Endodermal cell (in vitro differentiated cells): Measurements from ENCODE around the gene IRX2. TPM values are rescaled to one million over a fixed set of nuclear protein-coding genes. Genes with fewer than 3 reads are reported as not detected.

ENCODE experiments used
- DNase-seq: peaks from one replicate; pipeline ENCODE4 v3.0.0-alpha.2; 2017
- H3K27ac ChIP-seq: 2 replicates; pipeline ENCODE4 v1.5.1; 2013; ENCODE audit warnings: mild to moderate bottlenecking, low read depth, low read length, moderate library complexity
- H3K27me3 ChIP-seq: 2 replicates; pipeline ENCODE4 v1.6.1; 2013; ENCODE audit warnings: mild to moderate bottlenecking, low read length, moderate library complexity; ENCODE audit not compliant: insufficient read depth, control insufficient read depth, poor library complexity, severe bottlenecking
- H3K36me3 ChIP-seq: 2 replicates; pipeline ENCODE4 v1.7.0; 2013; ENCODE audit warnings: mild to moderate bottlenecking, low read length, moderate library complexity; ENCODE audit not compliant: control insufficient read depth, insufficient read depth
- H3K4me1 ChIP-seq: one replicate; pipeline ENCODE4 v1.7.0; 2013; ENCODE audit warnings: low read length; ENCODE audit not compliant: control insufficient read depth, insufficient read depth
- H3K4me3 ChIP-seq: 2 replicates; pipeline ENCODE4 v1.5.1; 2013; ENCODE audit warnings: mild to moderate bottlenecking, low read length, moderate library complexity
- H3K9ac ChIP-seq: 2 replicates; pipeline ENCODE4 v1.6.1; 2013; ENCODE audit warnings: mild to moderate bottlenecking, low read length, moderate library complexity; ENCODE audit not compliant: poor library complexity, severe bottlenecking; ENCODE audit errors: extremely low read depth
- H3K9me3 ChIP-seq: 2 replicates; pipeline ENCODE4 v1.6.1; 2013; ENCODE audit warnings: mild to moderate bottlenecking, low read length, moderate library complexity; ENCODE audit not compliant: control insufficient read depth
- H3K27ac Mint-ChIP-seq: 2 replicates; pipeline ENCODE4 v1.8.0; 2020; ENCODE audit warnings: mixed read lengths
- H3K27me3 Mint-ChIP-seq: 2 replicates; pipeline ENCODE4 v1.8.0; 2021; ENCODE audit warnings: mild to moderate bottlenecking, mixed read lengths; ENCODE audit not compliant: insufficient read depth
- H3K36me3 Mint-ChIP-seq: 2 replicates; pipeline ENCODE4 v1.8.0; 2020; ENCODE audit warnings: low read depth, mixed read lengths
- H3K4me1 Mint-ChIP-seq: 2 replicates; pipeline ENCODE4 v1.8.0; 2020; ENCODE audit warnings: mixed read lengths
- H3K4me3 Mint-ChIP-seq: 2 replicates; pipeline ENCODE4 v1.8.0; 2020; ENCODE audit warnings: mild to moderate bottlenecking, moderate library complexity, mixed read lengths
- H3K9me3 Mint-ChIP-seq: 2 replicates; pipeline ENCODE4 v1.8.0; 2020; ENCODE audit warnings: mild to moderate bottlenecking, mixed read lengths
- WGBS, 2 experiments: methylation state at CpG; one replicate each; pipeline versions ENCODE4 v1.1.5 to v1.1.7; 2013; ENCODE audit warnings: missing lambda C conversion rate in 2 of 2, mixed read lengths in 1 of 2; ENCODE audit not compliant: insufficient coverage in 1 of 2, insufficient read length in 1 of 2; 5-methylcytosine and 5-hydroxymethylcytosine counted together
- total RNA-seq, 2 donors: library from RNA; stranded (reverse); fragmentation: NEBNext Ultra II Directional in 1 of 2; extraction: Animal tissue kit (Norgen Biotek cat#: 25700) in 1 of 2; gene quantifications; 2 replicates in 1 of 2; 3 replicates in 1 of 2; pipeline ENCODE4 v1.2.1, GENCODE V29; 2021
- TF ChIP-seq, protein P1 (sequence below): fragments of 200-600 bp; sonication (generic); conservative IDR thresholded peaks from 2 replicates; pipeline ENCODE4 v1.5.0; 2021; ENCODE audit warnings: antibody characterized with exemption, mild to moderate bottlenecking

IRX2 gene
- total RNA-seq, 2 donors from 2014 or later = 4.2 to 6.9 TPM

DNA sequence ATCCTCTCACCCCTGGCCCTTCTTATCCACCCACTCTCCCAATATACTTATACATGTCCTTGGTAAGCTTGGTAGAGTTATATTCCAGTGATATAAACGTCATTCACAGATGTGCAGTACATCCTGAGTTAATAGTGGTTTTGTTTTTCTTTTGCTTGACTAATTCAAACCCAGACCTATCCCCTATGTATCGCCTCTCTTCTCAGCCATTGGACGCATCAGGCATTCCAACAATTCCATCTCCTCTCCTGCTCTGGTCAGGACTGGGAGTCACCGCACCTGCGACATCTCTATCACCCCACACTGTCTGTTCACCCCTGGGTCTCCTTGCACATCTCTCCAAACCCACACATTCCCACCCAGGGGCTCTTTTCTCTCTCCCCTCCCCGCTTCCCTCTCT, 21.9 kb upstream of the IRX2 start:
- Histone ChIP-seq H3K9ac (no peak overlapping the region), H3K9me3 (no peaks in the 10 kb centered on the region), H3K4me1 (no peaks in the 10 kb centered on the region), H3K27me3 (no peaks in the 10 kb centered on the region), H3K27ac (no peak overlapping the region), H3K4me3 (no peak overlapping the region), H3K36me3 (no peaks in the 10 kb centered on the region)
- TF ChIP-seq, protein P1, sequence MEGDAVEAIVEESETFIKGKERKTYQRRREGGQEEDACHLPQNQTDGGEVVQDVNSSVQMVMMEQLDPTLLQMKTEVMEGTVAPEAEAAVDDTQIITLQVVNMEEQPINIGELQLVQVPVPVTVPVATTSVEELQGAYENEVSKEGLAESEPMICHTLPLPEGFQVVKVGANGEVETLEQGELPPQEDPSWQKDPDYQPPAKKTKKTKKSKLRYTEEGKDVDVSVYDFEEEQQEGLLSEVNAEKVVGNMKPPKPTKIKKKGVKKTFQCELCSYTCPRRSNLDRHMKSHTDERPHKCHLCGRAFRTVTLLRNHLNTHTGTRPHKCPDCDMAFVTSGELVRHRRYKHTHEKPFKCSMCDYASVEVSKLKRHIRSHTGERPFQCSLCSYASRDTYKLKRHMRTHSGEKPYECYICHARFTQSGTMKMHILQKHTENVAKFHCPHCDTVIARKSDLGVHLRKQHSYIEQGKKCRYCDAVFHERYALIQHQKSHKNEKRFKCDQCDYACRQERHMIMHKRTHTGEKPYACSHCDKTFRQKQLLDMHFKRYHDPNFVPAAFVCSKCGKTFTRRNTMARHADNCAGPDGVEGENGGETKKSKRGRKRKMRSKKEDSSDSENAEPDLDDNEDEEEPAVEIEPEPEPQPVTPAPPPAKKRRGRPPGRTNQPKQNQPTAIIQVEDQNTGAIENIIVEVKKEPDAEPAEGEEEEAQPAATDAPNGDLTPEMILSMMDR = no peak
- Mint-ChIP-seq H3K36me3 (no peaks in the 10 kb centered on the region), H3K4me3 (no peak overlapping the region), H3K27ac (no peak overlapping the region), H3K9me3 (no peaks in the 10 kb centered on the region), H3K27me3 (no peaks in the 10 kb centered on the region), H3K4me1 (no peaks in the 10 kb centered on the region)
- WGBS, 2 experiments = 91 to 96% methylated on average over 3 to 6 of the region's 6 CpGs
- DNase-seq = no peak

DNA sequence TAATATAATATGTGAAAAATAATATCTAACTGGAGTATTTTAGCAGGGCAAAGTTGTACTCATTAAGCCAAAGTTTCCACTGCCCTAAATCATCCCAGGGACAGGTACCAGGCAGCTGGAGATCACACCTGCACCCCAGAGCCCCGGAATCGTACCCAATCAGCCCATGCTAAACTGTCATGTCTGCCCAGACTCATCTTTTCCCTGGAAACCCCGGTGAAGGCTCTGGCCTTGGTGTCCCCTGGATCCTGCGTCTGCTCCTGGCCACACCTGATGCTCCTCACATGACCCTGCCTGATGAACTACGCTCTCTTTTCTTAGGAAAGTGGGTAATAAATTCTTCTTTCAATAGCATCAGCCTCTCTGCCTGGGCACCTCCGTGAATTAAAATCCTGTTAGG, 15.6 kb upstream of the IRX2 start:
- Mint-ChIP-seq H3K4me1 (peaks cover 4% of the 10 kb centered on the region), H3K4me3 (no peak overlapping the region), H3K36me3 (no peaks in the 10 kb centered on the region), H3K27me3 (peaks cover 26% of the 10 kb centered on the region), H3K9me3 (no peaks in the 10 kb centered on the region), H3K27ac (no peak overlapping the region)
- TF ChIP-seq, protein P1 = no peak
- WGBS, 2 experiments = 93 to 94% methylated on average over 5 to 6 of the region's 6 CpGs
- Histone ChIP-seq H3K9ac (no peak overlapping the region), H3K9me3 (no peaks in the 10 kb centered on the region), H3K27ac (no peak overlapping the region), H3K36me3 (no peaks in the 10 kb centered on the region), H3K4me3 (no peak overlapping the region), H3K27me3 (no peaks in the 10 kb centered on the region), H3K4me1 (no peaks in the 10 kb centered on the region)
- DNase-seq = no peak

DNA sequence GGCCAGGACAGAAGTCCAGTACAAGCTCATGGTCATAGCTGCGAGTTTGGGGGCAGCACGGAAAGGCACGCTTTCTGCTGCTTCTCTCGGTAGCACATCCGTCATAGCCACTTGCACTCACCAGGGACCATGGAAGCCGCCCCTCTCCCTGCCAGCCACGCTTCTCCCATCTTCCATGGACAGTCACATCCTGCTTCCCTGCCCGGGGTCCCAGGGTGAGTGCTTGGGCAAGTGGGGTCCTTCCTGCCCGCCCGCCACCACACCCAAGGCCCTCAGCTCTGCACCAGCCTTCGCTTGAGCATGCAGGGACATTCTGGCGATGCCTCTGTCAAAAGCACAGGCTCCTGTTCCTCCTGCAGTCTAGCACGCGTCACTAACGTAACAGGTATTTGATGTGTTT, 13.1 kb upstream of the IRX2 start:
- 83 to 85% methylated on average over 10 to 15 of the region's 15 CpGs for WGBS, 2 experiments
- Histone ChIP-seq H3K9ac (no peak overlapping the region), H3K36me3 (no peaks in the 10 kb centered on the region), H3K9me3 (no peaks in the 10 kb centered on the region), H3K4me3 (no peak overlapping the region), H3K27me3 (peaks cover under 1% of the 10 kb centered on the region), H3K4me1 (no peaks in the 10 kb centered on the region), H3K27ac (no peak overlapping the region)
- no peak for DNase-seq
- H3K27me3 Mint-ChIP-seq = peaks cover 39% of the 10 kb centered on the region
- no peak overlapping the region for H3K27ac Mint-ChIP-seq
- peaks cover 9% of the 10 kb centered on the region for H3K4me1 Mint-ChIP-seq
- no peaks in the 10 kb centered on the region for H3K9me3 Mint-ChIP-seq
- TF ChIP-seq, protein P1 = no peak
- no peaks in the 10 kb centered on the region for H3K36me3 Mint-ChIP-seq
- no peak overlapping the region for H3K4me3 Mint-ChIP-seq
